NCI-H2107 treated with DMSO at 0.1 percent for 48 hours (cell line): ENCODE data around the gene MTMR6.

ENCODE experiments used
- DNase-seq: peaks from one replicate; lab custom pipeline; 2025; ENCODE audit not compliant: unreplicated experiment; lab: John Stamatoyannopoulos, UW

The MTMR6 gene

GRCh38 chr13:25281193-25281934 is 5.9 kb downstream of the MTMR6 start:
- no peak for DNase-seq

GRCh38 chr13:25280396-25280795 is 6.9 kb downstream of the MTMR6 start:
- no peak for DNase-seq

GRCh38 chr13:25276748-25277147 is 10.5 kb downstream of the MTMR6 start:
- no peak for DNase-seq

GRCh38 chr13:25268561-25268960 is 18.7 kb downstream of the MTMR6 start:
- DNase-seq: no peak

- DNase-seq: no peak
Measured at GRCh38 chr13:25267715-25268114, 19.6 kb downstream of the MTMR6 start.

- DNase-seq: no peak
Measured at GRCh38 chr13:25266706-25267105, 20.6 kb downstream of the MTMR6 start.

- DNase-seq: no peak
Measured at GRCh38 chr13:25262261-25262660, 25.0 kb downstream of the MTMR6 start.

- DNase-seq: no peak
Measured at GRCh38 chr13:25253702-25254101, 33.6 kb downstream of the MTMR6 start.

- no peak for DNase-seq
Measured at GRCh38 chr13:25252752-25253151, 34.5 kb downstream of the MTMR6 start.

GRCh38 chr13:25252225-25252624 is 35.1 kb downstream of the MTMR6 start:
- DNase-seq: no peak

GRCh38 chr13:25249001-25249543 is 38.2 kb downstream of the MTMR6 start:
- DNase-seq: no peak

- no peak for DNase-seq
Measured at GRCh38 chr13:25248071-25248470, 39.2 kb downstream of the MTMR6 start.

GRCh38 chr13:25247360-25247759 is 39.9 kb downstream of the MTMR6 start:
- no peak for DNase-seq

- no peak for DNase-seq
Measured at GRCh38 chr13:25244123-25244522, 43.2 kb downstream of the MTMR6 start.

- no peak for DNase-seq
Measured at GRCh38 chr13:25242956-25243355, 44.3 kb downstream of the MTMR6 start.

- DNase-seq: no peak
Measured at GRCh38 chr13:25241007-25241406, 46.3 kb downstream of the MTMR6 start.

GRCh38 chr13:25237083-25237482 is 50.2 kb downstream of the MTMR6 start:
- no peak for DNase-seq

GRCh38 chr13:25233861-25234260 is 53.4 kb downstream of the MTMR6 start:
- no peak for DNase-seq

GRCh38 chr13:25232937-25233515 is 54.3 kb downstream of the MTMR6 start:
- peak; percentile 39 for DNase-seq

GRCh38 chr13:25231517-25231916 is 55.8 kb downstream of the MTMR6 start:
- no peak for DNase-seq

GRCh38 chr13:25227690-25228089 is 59.6 kb downstream of the MTMR6 start:
- no peak for DNase-seq

- no peak for DNase-seq
Measured at GRCh38 chr13:25225970-25226369, 61.3 kb downstream of the MTMR6 start.

- DNase-seq: no peak
Measured at GRCh38 chr13:25224151-25224550, 63.1 kb downstream of the MTMR6 start.
